Measurements from ENCODE around the gene DSG4.

Gene DSG4

GRCh38 chr18:31436825-31437224 is 60.2 kb downstream of the DSG4 start:
- no peak overlapping the region for H2BK120ac ChIP-seq (ENCODE audit: low read depth, low read length)
- WGBS, result 90% methylated on average over 3 of the region's 3 CpGs
- no peak overlapping the region for H3K27ac ChIP-seq (ENCODE audit: low read length, poor library complexity, severe bottlenecking)
- H3K9ac ChIP-seq (ENCODE audit: low read length), result no peak overlapping the region
- no peak overlapping the region for H2AFZ ChIP-seq (ENCODE audit: low read depth, low read length)
- H4K91ac ChIP-seq (ENCODE audit: low read length), result no peak overlapping the region
- no peak for DNase-seq
- no peak overlapping the region for H3K4ac ChIP-seq (ENCODE audit: low read depth in 1 of 2, low read length in 2 of 2)
- H3K79me1 ChIP-seq (replicated peaks; ENCODE audit: low read length, poor library complexity, severe bottlenecking), result no peaks in the 10 kb centered on the region
- no peak overlapping the region for H4K8ac ChIP-seq (ENCODE audit: low read length)
- H3K36me3 ChIP-seq (ENCODE audit: control insufficient read depth in 1 of 2, insufficient read depth in 2 of 2, low read depth in 1 of 2, low read length in 2 of 2), result no peaks in the 10 kb centered on the region
- no peak overlapping the region for H2BK5ac ChIP-seq (ENCODE audit: low read depth, low read length, poor library complexity, severe bottlenecking)
- H3K4me1 ChIP-seq (ENCODE audit: control insufficient read depth, insufficient read depth, low read depth, low read length), result no peaks in the 10 kb centered on the region
- no peak overlapping the region for H2AK5ac ChIP-seq (ENCODE audit: low read length, severe bottlenecking)
- H3K18ac ChIP-seq (ENCODE audit: low read depth in 1 of 2, low read length in 2 of 2), result no peak overlapping the region
- no peak overlapping the region for H2BK12ac ChIP-seq (ENCODE audit: low read length in 2 of 2)
- H3K14ac ChIP-seq (ENCODE audit: low read length in 2 of 2), result peak overlapping the region in 1 of 2 experiments; percentile 1
- H3K27me3 ChIP-seq (ENCODE audit: control insufficient read depth in 1 of 2, insufficient read depth in 1 of 2, low read length in 2 of 2), result no peaks in the 10 kb centered on the region
- peak overlapping the region in 1 of 2 experiments; percentile 14 for H3K23ac ChIP-seq (ENCODE audit: low read length in 2 of 2)
- H3K4me2 ChIP-seq (ENCODE audit: low read length, poor library complexity, severe bottlenecking), result no peak overlapping the region
- no peak overlapping the region for H2BK15ac ChIP-seq (ENCODE audit: low read depth, poor library complexity, severe bottlenecking)
- H3K9me3 ChIP-seq (ENCODE audit: control insufficient read depth, low read length), result no peaks in the 10 kb centered on the region
- H3K4me3 ChIP-seq (ENCODE audit: insufficient read depth in 1 of 2, low read depth in 1 of 2, low read length in 2 of 2), result no peak overlapping the region

DNA sequence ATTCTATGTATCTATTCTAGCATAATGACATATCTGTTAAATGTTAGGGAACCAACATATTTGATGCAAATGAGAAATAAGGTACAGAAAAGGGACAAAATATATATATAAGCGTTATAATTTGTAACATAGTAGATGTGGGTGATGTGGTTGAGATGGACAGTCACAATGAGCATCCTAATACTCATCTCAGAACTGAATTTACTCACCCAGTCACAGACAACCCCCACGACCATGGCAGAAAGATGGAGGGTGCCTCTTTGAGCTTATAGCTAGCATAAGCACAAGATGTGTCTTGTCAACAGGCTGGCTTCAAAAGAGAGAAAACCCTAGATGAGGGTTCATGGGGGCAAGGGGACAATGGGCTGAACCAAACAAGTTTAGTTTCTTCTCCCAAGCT is 61.8 kb downstream of the DSG4 start:
- Histone ChIP-seq H2BK5ac (ENCODE audit: low read depth, low read length, poor library complexity, severe bottlenecking) (no peak overlapping the region), H3K4me3 (ENCODE audit: insufficient read depth in 1 of 2, low read depth in 1 of 2, low read length in 2 of 2) (no peak overlapping the region), H3K36me3 (ENCODE audit: control insufficient read depth in 1 of 2, insufficient read depth in 2 of 2, low read depth in 1 of 2, low read length in 2 of 2) (no peaks in the 10 kb centered on the region), H2AFZ (ENCODE audit: low read depth, low read length) (no peak overlapping the region), H3K9me3 (ENCODE audit: control insufficient read depth, low read length) (no peaks in the 10 kb centered on the region), H3K14ac (ENCODE audit: low read length in 2 of 2) (no peak overlapping the region), H3K27me3 (ENCODE audit: control insufficient read depth in 1 of 2, insufficient read depth in 1 of 2, low read length in 2 of 2) (no peaks in the 10 kb centered on the region), H3K79me1 (replicated peaks; ENCODE audit: low read length, poor library complexity, severe bottlenecking) (no peaks in the 10 kb centered on the region), H3K4ac (ENCODE audit: low read depth in 1 of 2, low read length in 2 of 2) (no peak overlapping the region), H3K27ac (ENCODE audit: low read length, poor library complexity, severe bottlenecking) (no peak overlapping the region), H4K91ac (ENCODE audit: low read length) (no peak overlapping the region), H2AK5ac (ENCODE audit: low read length, severe bottlenecking) (no peak overlapping the region), H3K4me1 (ENCODE audit: control insufficient read depth, insufficient read depth, low read depth, low read length) (no peaks in the 10 kb centered on the region), H3K4me2 (ENCODE audit: low read length, poor library complexity, severe bottlenecking) (no peak overlapping the region), H2BK120ac (ENCODE audit: low read depth, low read length) (no peak overlapping the region), H3K23ac (ENCODE audit: low read length in 2 of 2) (no peak overlapping the region), H4K8ac (ENCODE audit: low read length) (no peak overlapping the region), H3K18ac (ENCODE audit: low read depth in 1 of 2, low read length in 2 of 2) (no peak overlapping the region), H2BK15ac (ENCODE audit: low read depth, poor library complexity, severe bottlenecking) (no peak overlapping the region), H2BK12ac (ENCODE audit: low read length in 2 of 2) (no peak overlapping the region), H3K9ac (ENCODE audit: low read length) (no peak overlapping the region)
- WGBS, result 100% methylated on average over 1 of the region's 2 CpGs
- DNase-seq, result no peak

GRCh38 chr18:31439807-31440325 is 63.3 kb downstream of the DSG4 start:
- 86% methylated on average over 5 of the region's 6 CpGs for WGBS
- no peaks in the 10 kb centered on the region for H3K79me1 ChIP-seq (replicated peaks; ENCODE audit: low read length, poor library complexity, severe bottlenecking)
- DNase-seq, result no peak

DNA sequence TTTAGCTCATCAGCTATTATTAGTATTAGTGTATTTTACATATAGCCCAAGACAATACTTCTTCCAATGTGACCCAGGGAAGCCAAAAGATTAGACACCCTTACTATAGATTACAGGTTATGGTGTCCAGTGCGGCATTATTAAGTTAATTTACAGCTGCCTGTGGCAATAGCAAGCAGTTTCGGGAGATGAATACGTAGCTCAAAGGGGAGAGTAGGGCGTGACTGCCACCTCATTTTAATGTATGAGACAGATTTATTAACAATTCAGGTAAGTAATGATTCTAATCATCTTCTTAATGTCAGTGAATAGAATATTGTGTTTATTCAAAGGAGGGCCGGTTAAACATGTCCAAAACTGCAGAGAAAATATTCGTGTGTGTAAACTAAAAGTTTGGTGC is 64.2 kb downstream of the DSG4 start:
- Histone ChIP-seq H3K9ac (ENCODE audit: low read length) (no peak overlapping the region), H3K14ac (ENCODE audit: low read length in 2 of 2) (no peak overlapping the region), H2BK12ac (ENCODE audit: low read length in 2 of 2) (no peak overlapping the region), H3K4me2 (ENCODE audit: low read length, poor library complexity, severe bottlenecking) (no peak overlapping the region), H3K18ac (ENCODE audit: low read depth in 1 of 2, low read length in 2 of 2) (no peak overlapping the region), H2AFZ (ENCODE audit: low read depth, low read length) (no peak overlapping the region), H2BK15ac (ENCODE audit: low read depth, poor library complexity, severe bottlenecking) (no peak overlapping the region), H3K4me1 (ENCODE audit: control insufficient read depth, insufficient read depth, low read depth, low read length) (no peaks in the 10 kb centered on the region), H4K8ac (ENCODE audit: low read length) (no peak overlapping the region), H3K27ac (ENCODE audit: low read length, poor library complexity, severe bottlenecking) (no peak overlapping the region), H3K4me3 (ENCODE audit: insufficient read depth in 1 of 2, low read depth in 1 of 2, low read length in 2 of 2) (no peak overlapping the region), H4K91ac (ENCODE audit: low read length) (no peak overlapping the region), H2AK5ac (ENCODE audit: low read length, severe bottlenecking) (no peak overlapping the region), H2BK120ac (ENCODE audit: low read depth, low read length) (no peak overlapping the region), H3K36me3 (ENCODE audit: control insufficient read depth in 1 of 2, insufficient read depth in 2 of 2, low read depth in 1 of 2, low read length in 2 of 2) (no peaks in the 10 kb centered on the region), H3K27me3 (ENCODE audit: control insufficient read depth in 1 of 2, insufficient read depth in 1 of 2, low read length in 2 of 2) (no peaks in the 10 kb centered on the region), H3K79me1 (replicated peaks; ENCODE audit: low read length, poor library complexity, severe bottlenecking) (no peaks in the 10 kb centered on the region), H3K9me3 (ENCODE audit: control insufficient read depth, low read length) (no peaks in the 10 kb centered on the region), H3K23ac (ENCODE audit: low read length in 2 of 2) (no peak overlapping the region), H3K4ac (ENCODE audit: low read depth in 1 of 2, low read length in 2 of 2) (no peak overlapping the region), H2BK5ac (ENCODE audit: low read depth, low read length, poor library complexity, severe bottlenecking) (no peak overlapping the region)
- 92% methylated on average over 5 of the region's 6 CpGs for WGBS
- no peak for DNase-seq

More at GRCh38 chr18:31439807-31440325, 63.3 kb downstream of the DSG4 start:
- no peak overlapping the region for H4K8ac ChIP-seq (ENCODE audit: low read length)
- no peak overlapping the region for H2BK15ac ChIP-seq (ENCODE audit: low read depth, poor library complexity, severe bottlenecking)
- H2BK5ac ChIP-seq (ENCODE audit: low read depth, low read length, poor library complexity, severe bottlenecking), result no peak overlapping the region
- no peak overlapping the region for H3K14ac ChIP-seq (ENCODE audit: low read length in 2 of 2)
- no peak overlapping the region for H2BK12ac ChIP-seq (ENCODE audit: low read length in 2 of 2)
- H3K23ac ChIP-seq (ENCODE audit: low read length in 2 of 2), result no peak overlapping the region
- no peak overlapping the region for H2BK120ac ChIP-seq (ENCODE audit: low read depth, low read length)
- no peaks in the 10 kb centered on the region for H3K36me3 ChIP-seq (ENCODE audit: control insufficient read depth in 1 of 2, insufficient read depth in 2 of 2, low read depth in 1 of 2, low read length in 2 of 2)
- no peaks in the 10 kb centered on the region for H3K9me3 ChIP-seq (ENCODE audit: control insufficient read depth, low read length)
- no peak overlapping the region for H3K4ac ChIP-seq (ENCODE audit: low read depth in 1 of 2, low read length in 2 of 2)
- no peak overlapping the region for H3K18ac ChIP-seq (ENCODE audit: low read depth in 1 of 2, low read length in 2 of 2)
- H2AFZ ChIP-seq (ENCODE audit: low read depth, low read length), result no peak overlapping the region
- no peak overlapping the region for H4K91ac ChIP-seq (ENCODE audit: low read length)
- no peak overlapping the region for H3K9ac ChIP-seq (ENCODE audit: low read length)
- no peak overlapping the region for H2AK5ac ChIP-seq (ENCODE audit: low read length, severe bottlenecking)
- no peak overlapping the region for H3K4me2 ChIP-seq (ENCODE audit: low read length, poor library complexity, severe bottlenecking)
- no peak overlapping the region for H3K27ac ChIP-seq (ENCODE audit: low read length, poor library complexity, severe bottlenecking)
- no peak overlapping the region for H3K4me3 ChIP-seq (ENCODE audit: insufficient read depth in 1 of 2, low read depth in 1 of 2, low read length in 2 of 2)
- H3K4me1 ChIP-seq (ENCODE audit: control insufficient read depth, insufficient read depth, low read depth, low read length), result no peaks in the 10 kb centered on the region
- no peaks in the 10 kb centered on the region for H3K27me3 ChIP-seq (ENCODE audit: control insufficient read depth in 1 of 2, insufficient read depth in 1 of 2, low read length in 2 of 2)
